K562 (cell line): ENCODE results near the gene MRPL11. TPM values are rescaled to one million over a fixed set of nuclear protein-coding genes. Genes with fewer than 3 reads are reported as not detected.
A peak's percentile ranks its signal among the peaks of the same experiment; 100 is the strongest.

Experiments
- BHLHE40 ChIP-seq: IDR thresholded peaks from 2 replicates; pipeline ENCODE4 v1.6.1; 2011; ENCODE audit warnings: low read length, improper control_type of control experiment
- CREB1 ChIP-seq, 2 experiments: sonication (generic) in 1 of 2; formaldehyde crosslinking in 1 of 2; IDR thresholded peaks; 2 replicates each; pipeline versions ENCODE4 v1.6.1 to v1.8.0; 2012 to 2022; ENCODE audit warnings: inconsistent platforms in 1 of 2, mild to moderate bottlenecking in 1 of 2, missing genetic modification reagents in 1 of 2, moderate library complexity in 1 of 2
- DPF2 ChIP-seq: fragments of 450-650 bp; IDR thresholded peaks from 2 replicates; pipeline ENCODE4 v1.6.1; 2016
- EGR1 ChIP-seq: fragments of 450-650 bp; conservative IDR thresholded peaks from 2 replicates; pipeline ENCODE4 v1.6.1; 2017; ENCODE audit warnings: mild to moderate bottlenecking
- ETS2 ChIP-seq: IDR thresholded peaks from 2 replicates; pipeline ENCODE4 v1.6.1; 2016; ENCODE audit warnings: borderline replicate concordance, missing genetic modification characterization, mild to moderate bottlenecking, moderate library complexity, missing compliant biosample characterization; ENCODE audit not compliant: poor library complexity, severe bottlenecking
- MCM7 ChIP-seq, 2 experiments: fragments of 450-650 bp; IDR thresholded peaks; 2 replicates each; pipeline ENCODE4 v1.6.1; 2016 to 2018
- MTA3 ChIP-seq: fragments of 450-650 bp; formaldehyde crosslinking; IDR thresholded peaks from 2 replicates; pipeline ENCODE4 v1.6.1; 2017; ENCODE audit warnings: mild to moderate bottlenecking, borderline replicate concordance
- NONO ChIP-seq, 2 experiments: fragments of 200-400 bp in 1 of 2; fragments of 450-650 bp in 1 of 2; formaldehyde crosslinking in 1 of 2; IDR thresholded peaks; 2 replicates each; pipeline ENCODE4 v1.6.1; 2017; ENCODE audit warnings: low read depth in 2 of 2, mild to moderate bottlenecking in 2 of 2, moderate library complexity in 2 of 2, low read length in 1 of 2
- PHF8 ChIP-seq: fragments of 200-600 bp; sonication (generic); IDR thresholded peaks from 2 replicates; pipeline ENCODE4 v1.6.1; 2012; ENCODE audit warnings: mixed run types, mild to moderate bottlenecking, inconsistent platforms, low read length, moderate library complexity, borderline replicate concordance
- RBM15 ChIP-seq: fragments of 200-400 bp; formaldehyde crosslinking; IDR thresholded peaks from 2 replicates; pipeline ENCODE4 v1.6.1; 2018; ENCODE audit warnings: mild to moderate bottlenecking, low read length, moderate library complexity; ENCODE audit not compliant: insufficient read depth
- SAP30 ChIP-seq: fragments of 200-600 bp; sonication (generic); IDR thresholded peaks from 2 replicates; pipeline ENCODE4 v1.6.1; 2012; ENCODE audit warnings: borderline replicate concordance, low read depth, mild to moderate bottlenecking, moderate library complexity, low read length, control low read depth, inconsistent platforms; ENCODE audit not compliant: insufficient read depth, poor library complexity, severe bottlenecking
- STAT5A ChIP-seq: IDR thresholded peaks from 2 replicates; pipeline ENCODE4 v1.6.1; 2012; ENCODE audit warnings: low read length, inconsistent platforms, borderline replicate concordance
- XRCC4 ChIP-seq: IDR thresholded peaks from one replicate; pipeline ENCODE4 v1.6.1; 2011; ENCODE audit not compliant: insufficient read depth, insufficient read length; ENCODE audit errors: extremely low read depth
- ZBTB7A ChIP-seq: IDR thresholded peaks from 2 replicates; pipeline ENCODE4 v1.6.1; 2011; ENCODE audit warnings: low read depth, mild to moderate bottlenecking, low read length, moderate library complexity, borderline replicate concordance; ENCODE audit not compliant: control insufficient read depth
- ZNF431 ChIP-seq: sonication (generic); formaldehyde crosslinking; IDR thresholded peaks from 2 replicates; pipeline ENCODE4 v1.8.0; 2022; ENCODE audit warnings: mild to moderate bottlenecking, missing genetic modification reagents
- ZNF561 ChIP-seq: fragments of 450-650 bp; formaldehyde crosslinking; conservative IDR thresholded peaks from 2 replicates; pipeline ENCODE4 v1.4.0; 2020; ENCODE audit warnings: mild to moderate bottlenecking, moderate library complexity
- polyA plus RNA-seq, 8 experiments: library from polyadenylated mRNA; depleted of rRNA in 4 of 8; stranded (reverse) in 5 of 8; unstranded in 3 of 8; fragments of >200 nt; fragmentation: Nextera tagmentation in 2 of 8; fragmentation: Illumina TruSeq in 1 of 8; extraction: Ambion mirVana in 2 of 8; extraction: Trizol in 1 of 8; gene quantifications; 2 replicates each; pipeline versions ENCODE4 v1.2.1 to v1.2.3, GENCODE V29; 2011 to 2014; ENCODE audit warnings: inconsistent platforms in 1 of 8, missing spikeins in 1 of 8
- total RNA-seq, 7 experiments: library from RNA; depleted of rRNA in 6 of 7; stranded (reverse); fragments of >200 nt in 6 of 7; fragmentation: Illumina TruSeq in 2 of 7; extraction: Trizol in 2 of 7; gene quantifications; 2 replicates each; pipeline versions ENCODE4 v1.2.1 to v1.2.3, GENCODE V29; 2011 to 2021; ENCODE audit warnings: low replicate concordance in 1 of 7
- TF ChIP-seq, protein P1 (sequence below): fragments of 450-650 bp; IDR thresholded peaks from 2 replicates; pipeline ENCODE4 v1.6.1; 2017; ENCODE audit warnings: antibody characterized with exemption, mild to moderate bottlenecking
- TF ChIP-seq, protein P2 (sequence below): fragments of 250-450 bp; sonication (Bioruptor Pico); IDR thresholded peaks from 2 replicates; pipeline ENCODE4 v1.4.0; 2020; ENCODE audit warnings: mild to moderate bottlenecking
- TF ChIP-seq, protein P3 (sequence below): fragments of 250-450 bp; sonication (Bioruptor Pico); IDR thresholded peaks from 2 replicates; pipeline ENCODE4 v1.8.0; 2021; ENCODE audit warnings: moderate library complexity, mild to moderate bottlenecking, inconsistent platforms

The MRPL11 gene
- total and polyA plus RNA-seq, 9 of the 15 experiments (the other 6 are each of a cell fraction or from before 2014, with no cell fraction given), result 33.0 to 173 (median 91.9) TPM

DNA sequence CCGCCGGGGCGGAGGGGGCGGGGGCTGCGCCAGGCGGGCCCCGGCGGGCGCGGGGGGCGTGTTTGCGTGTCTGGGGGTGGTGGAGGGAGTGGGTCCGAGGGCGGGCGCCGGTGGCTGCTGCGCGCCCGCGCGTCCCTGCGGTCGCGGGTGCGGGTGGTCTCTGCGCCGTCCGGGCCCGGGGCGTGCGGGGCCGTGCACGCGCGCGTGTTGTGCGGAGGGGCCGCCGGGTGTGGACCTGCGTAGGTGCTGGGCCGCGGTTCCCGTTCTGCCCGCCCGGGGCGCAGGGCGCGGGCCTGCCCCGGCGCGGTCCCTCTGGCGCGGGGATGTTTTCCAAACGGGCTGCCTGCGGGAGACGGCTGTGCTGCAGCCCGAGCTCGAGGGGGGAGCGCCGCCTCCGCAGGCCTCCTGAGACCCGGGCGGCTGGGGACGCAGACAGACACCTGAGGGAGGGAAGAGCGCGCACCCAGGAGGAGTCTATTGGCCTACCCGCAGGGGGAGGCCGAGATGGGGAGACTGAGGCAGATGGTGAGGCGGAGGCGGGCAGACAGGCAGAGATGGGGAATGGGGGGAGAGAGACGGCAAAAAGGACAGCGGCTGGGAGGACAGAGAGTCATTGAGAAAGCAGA lies 28.5 kb upstream of the MRPL11 start (continued):
- TF ChIP-seq, protein P1, sequence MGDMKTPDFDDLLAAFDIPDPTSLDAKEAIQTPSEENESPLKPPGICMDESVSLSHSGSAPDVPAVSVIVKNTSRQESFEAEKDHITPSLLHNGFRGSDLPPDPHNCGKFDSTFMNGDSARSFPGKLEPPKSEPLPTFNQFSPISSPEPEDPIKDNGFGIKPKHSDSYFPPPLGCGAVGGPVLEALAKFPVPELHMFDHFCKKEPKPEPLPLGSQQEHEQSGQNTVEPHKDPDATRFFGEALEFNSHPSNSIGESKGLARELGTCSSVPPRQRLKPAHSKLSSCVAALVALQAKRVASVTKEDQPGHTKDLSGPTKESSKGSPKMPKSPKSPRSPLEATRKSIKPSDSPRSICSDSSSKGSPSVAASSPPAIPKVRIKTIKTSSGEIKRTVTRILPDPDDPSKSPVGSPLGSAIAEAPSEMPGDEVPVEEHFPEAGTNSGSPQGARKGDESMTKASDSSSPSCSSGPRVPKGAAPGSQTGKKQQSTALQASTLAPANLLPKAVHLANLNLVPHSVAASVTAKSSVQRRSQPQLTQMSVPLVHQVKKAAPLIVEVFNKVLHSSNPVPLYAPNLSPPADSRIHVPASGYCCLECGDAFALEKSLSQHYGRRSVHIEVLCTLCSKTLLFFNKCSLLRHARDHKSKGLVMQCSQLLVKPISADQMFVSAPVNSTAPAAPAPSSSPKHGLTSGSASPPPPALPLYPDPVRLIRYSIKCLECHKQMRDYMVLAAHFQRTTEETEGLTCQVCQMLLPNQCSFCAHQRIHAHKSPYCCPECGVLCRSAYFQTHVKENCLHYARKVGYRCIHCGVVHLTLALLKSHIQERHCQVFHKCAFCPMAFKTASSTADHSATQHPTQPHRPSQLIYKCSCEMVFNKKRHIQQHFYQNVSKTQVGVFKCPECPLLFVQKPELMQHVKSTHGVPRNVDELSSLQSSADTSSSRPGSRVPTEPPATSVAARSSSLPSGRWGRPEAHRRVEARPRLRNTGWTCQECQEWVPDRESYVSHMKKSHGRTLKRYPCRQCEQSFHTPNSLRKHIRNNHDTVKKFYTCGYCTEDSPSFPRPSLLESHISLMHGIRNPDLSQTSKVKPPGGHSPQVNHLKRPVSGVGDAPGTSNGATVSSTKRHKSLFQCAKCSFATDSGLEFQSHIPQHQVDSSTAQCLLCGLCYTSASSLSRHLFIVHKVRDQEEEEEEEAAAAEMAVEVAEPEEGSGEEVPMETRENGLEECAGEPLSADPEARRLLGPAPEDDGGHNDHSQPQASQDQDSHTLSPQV, result no peak
- TF ChIP-seq, protein P2, sequence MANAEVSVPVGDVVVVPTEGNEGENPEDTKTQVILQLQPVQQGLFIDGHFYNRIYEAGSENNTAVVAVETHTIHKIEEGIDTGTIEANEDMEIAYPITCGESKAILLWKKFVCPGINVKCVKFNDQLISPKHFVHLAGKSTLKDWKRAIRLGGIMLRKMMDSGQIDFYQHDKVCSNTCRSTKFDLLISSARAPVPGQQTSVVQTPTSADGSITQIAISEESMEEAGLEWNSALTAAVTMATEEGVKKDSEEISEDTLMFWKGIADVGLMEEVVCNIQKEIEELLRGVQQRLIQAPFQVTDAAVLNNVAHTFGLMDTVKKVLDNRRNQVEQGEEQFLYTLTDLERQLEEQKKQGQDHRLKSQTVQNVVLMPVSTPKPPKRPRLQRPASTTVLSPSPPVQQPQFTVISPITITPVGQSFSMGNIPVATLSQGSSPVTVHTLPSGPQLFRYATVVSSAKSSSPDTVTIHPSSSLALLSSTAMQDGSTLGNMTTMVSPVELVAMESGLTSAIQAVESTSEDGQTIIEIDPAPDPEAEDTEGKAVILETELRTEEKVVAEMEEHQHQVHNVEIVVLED (CRISPR knock-in tag), result no peak
- TF ChIP-seq DPF2, result no peak
- TF ChIP-seq STAT5A, result no peak
- no peak for TF ChIP-seq ETS2 (tag)
- no peak for TF ChIP-seq RBM15
- TF ChIP-seq SAP30, result peak; percentile 63
- TF ChIP-seq NONO (IDR thresholded peaks at IDR 0.05; ENCODE audit: low read depth in 2 of 2, low read length in 1 of 2), result 0 out of 4 replicates have a peak, but pooled peaks of 1 of the 2 experiments have one; percentile 27
- TF ChIP-seq EGR1, result 0 out of 2 replicates have a peak, but pooled peaks have one; percentile 11
- TF ChIP-seq CREB1 (IDR thresholded peaks at IDR 0.05), result no peak
- TF ChIP-seq CREB1 (CRISPR knock-in tag; IDR thresholded peaks at IDR 0.05), result peak; percentile 49
- TF ChIP-seq PHF8, result peak; percentile 4; the same call in 1 of the 2 replicates
- TF ChIP-seq MCM7 (IDR thresholded peaks at IDR 0.05), result no peak
- TF ChIP-seq, protein P3, sequence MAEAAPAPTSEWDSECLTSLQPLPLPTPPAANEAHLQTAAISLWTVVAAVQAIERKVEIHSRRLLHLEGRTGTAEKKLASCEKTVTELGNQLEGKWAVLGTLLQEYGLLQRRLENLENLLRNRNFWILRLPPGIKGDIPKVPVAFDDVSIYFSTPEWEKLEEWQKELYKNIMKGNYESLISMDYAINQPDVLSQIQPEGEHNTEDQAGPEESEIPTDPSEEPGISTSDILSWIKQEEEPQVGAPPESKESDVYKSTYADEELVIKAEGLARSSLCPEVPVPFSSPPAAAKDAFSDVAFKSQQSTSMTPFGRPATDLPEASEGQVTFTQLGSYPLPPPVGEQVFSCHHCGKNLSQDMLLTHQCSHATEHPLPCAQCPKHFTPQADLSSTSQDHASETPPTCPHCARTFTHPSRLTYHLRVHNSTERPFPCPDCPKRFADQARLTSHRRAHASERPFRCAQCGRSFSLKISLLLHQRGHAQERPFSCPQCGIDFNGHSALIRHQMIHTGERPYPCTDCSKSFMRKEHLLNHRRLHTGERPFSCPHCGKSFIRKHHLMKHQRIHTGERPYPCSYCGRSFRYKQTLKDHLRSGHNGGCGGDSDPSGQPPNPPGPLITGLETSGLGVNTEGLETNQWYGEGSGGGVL (CRISPR knock-in tag), result no peak
- TF ChIP-seq XRCC4, result no peak
- no peak for TF ChIP-seq MTA3
- no peak for TF ChIP-seq ZNF561 (CRISPR knock-in tag)
- no peak for TF ChIP-seq BHLHE40
- peak; percentile 68; the same call in 1 of the 2 replicates for TF ChIP-seq ZBTB7A
- TF ChIP-seq ZNF431 (CRISPR knock-in tag), result no peak
